GM21825 (cell line): ENCODE measurements around the gene LSMEM2.
"Not testable (repeated sequence)": the region's sequence is repeated elsewhere in the genome, so short reads cannot be mapped to it uniquely, and the experiment has no call there.

Experiments used
- ATAC-seq: cut with Tn5 transposase; IDR thresholded peaks from one replicate; pipeline ENCODE4 v1.9.1; 2021; ENCODE audit warnings: mild to moderate bottlenecking, moderate library complexity; ENCODE audit not compliant: unreplicated experiment

Gene LSMEM2

GRCh38 chr3:50275996-50276761, 2.7 kb upstream of the LSMEM2 start:
- no peak for ATAC-seq

- no peak for ATAC-seq
Observed at GRCh38 chr3:50276762-50277101, 2.2 kb upstream of the LSMEM2 start.

- ATAC-seq = no peak
Observed at GRCh38 chr3:50278123-50278879, 586 bp upstream of the LSMEM2 start.

GRCh38 chr3:50279255-50280016, 549 bp downstream of the LSMEM2 start:
- ATAC-seq = no peak

GRCh38 chr3:50284121-50284520, 5.2 kb downstream of the LSMEM2 start:
- not testable (repeated sequence) for ATAC-seq

- ATAC-seq = no peak
Observed at GRCh38 chr3:50286322-50287227, 7.7 kb downstream of the LSMEM2 start.

GRCh38 chr3:50287262-50287661, 8.4 kb downstream of the LSMEM2 start:
- no peak for ATAC-seq

GRCh38 chr3:50288387-50289007, 9.6 kb downstream of the LSMEM2 start:
- ATAC-seq = no peak

- ATAC-seq = no peak
Observed at GRCh38 chr3:50289130-50289529, 10.2 kb downstream of the LSMEM2 start.

GRCh38 chr3:50290161-50290641, 11.3 kb downstream of the LSMEM2 start:
- no peak for ATAC-seq

- peak; percentile 89 for ATAC-seq
Observed at GRCh38 chr3:50292159-50293078, 13.5 kb downstream of the LSMEM2 start, which contains the start of gene IFRD2. Gene IFRD2, minus strand, starts transcription at chr3:50292429. Its CDS starts 155 bp downstream, at chr3:50292274.

- ATAC-seq = no peak
Observed at GRCh38 chr3:50293079-50293801, 14.4 kb downstream of the LSMEM2 start.

- no peak for ATAC-seq
Observed at GRCh38 chr3:50294089-50294488, 15.2 kb downstream of the LSMEM2 start.

- ATAC-seq = no peak
Observed at GRCh38 chr3:50294492-50295403, 15.9 kb downstream of the LSMEM2 start.

GRCh38 chr3:50295553-50296431, 16.9 kb downstream of the LSMEM2 start:
- no peak for ATAC-seq

- no peak for ATAC-seq
Observed at GRCh38 chr3:50296721-50297383, 18.0 kb downstream of the LSMEM2 start.
